Activated T-cell treated with anti-CD3 and anti-CD28 coated beads for 4 hours (primary cell): ENCODE results near the gene LRP1.
A peak's percentile ranks its signal among the peaks of the same experiment; 100 is the strongest.

ENCODE experiments used
- DNase-seq: peaks from one replicate; pipeline ENCODE4 v3.0.0-alpha.2; 2020

Gene LRP1

DNA sequence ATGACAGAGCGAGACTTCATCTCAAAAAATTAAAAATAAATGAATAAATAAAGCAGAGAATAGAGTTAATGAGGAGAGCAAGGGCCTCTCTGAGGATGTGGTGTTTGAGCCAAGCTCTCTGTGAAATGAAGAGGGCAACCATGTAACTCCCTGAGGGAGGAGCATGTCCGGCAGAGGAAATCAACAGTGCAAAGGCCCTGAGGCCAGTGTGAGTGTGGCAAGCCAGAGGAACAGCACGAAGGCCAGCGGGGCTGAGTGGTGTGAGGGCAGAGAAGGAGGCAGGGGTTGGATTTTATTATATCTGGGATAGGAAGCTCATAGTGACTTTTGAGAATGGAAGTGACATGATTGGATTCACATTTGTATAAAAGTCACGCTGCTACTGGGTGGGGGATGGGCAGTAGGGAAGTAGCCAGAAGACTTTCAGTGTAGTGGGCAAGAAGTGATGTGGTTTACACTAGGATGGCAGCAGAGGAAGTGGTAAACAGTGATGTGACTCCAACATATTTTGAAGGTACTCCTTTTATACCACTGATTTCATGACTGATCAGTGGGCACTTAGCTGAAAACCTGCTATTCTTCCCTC is 29.4 kb downstream of the LRP1 start:
- no peak for DNase-seq

DNA sequence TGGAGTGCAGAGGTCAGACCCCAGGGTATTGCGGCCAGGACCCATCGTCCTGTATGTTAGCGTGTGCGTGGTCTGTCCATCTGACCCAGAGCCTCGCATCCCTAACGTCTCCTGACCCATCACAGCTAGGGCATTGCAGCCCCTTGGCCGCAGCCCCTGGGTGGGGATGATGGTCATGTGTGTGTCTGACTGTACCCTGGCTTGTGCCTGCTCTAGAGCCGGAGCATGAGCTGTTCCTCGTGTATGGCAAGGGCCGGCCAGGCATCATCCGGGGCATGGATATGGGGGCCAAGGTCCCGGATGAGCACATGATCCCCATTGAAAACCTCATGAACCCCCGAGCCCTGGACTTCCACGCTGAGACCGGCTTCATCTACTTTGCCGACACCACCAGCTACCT is 29.9 kb downstream of the LRP1 start:
- no peak for DNase-seq

DNA sequence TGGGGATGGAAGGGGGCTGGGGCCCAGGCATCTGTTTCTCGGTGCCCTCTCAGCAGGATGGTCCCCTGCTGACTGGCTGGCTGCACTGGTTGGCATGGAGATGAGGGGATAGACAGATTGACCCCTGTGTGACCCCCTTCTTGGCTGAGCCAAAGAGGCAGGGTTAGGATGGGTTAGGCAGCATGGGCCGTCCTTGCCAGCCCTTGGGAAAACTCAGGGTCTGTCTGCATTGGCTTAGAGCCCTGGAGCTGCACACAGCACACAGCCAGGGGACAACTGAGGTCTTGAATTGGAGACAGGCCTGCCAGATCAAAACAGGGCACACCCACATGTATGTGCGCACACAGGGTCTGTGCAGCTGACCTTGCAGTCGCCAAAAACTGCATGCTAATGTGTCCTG is 30.4 kb downstream of the LRP1 start:
- DNase-seq: no peak

DNA sequence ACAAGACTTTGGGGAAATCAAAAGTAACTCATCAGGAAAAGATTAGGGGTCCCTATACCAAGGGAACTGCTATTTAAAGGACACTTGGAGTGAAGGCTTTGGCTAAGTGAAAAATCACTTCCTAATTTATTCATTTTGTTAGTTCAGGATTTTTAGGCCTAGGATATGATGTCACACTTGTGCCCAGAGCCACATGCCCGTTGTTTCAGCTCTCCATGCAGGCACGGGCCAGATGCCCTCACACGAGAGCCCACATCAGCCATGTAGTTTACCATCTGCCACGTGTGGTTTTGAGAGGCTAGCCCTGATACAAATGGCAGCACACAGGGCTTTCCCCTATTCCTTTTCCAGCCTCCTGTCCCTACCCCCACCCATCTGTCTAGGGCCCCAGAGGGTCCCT is 31.0 kb downstream of the LRP1 start:
- DNase-seq: no peak

DNA sequence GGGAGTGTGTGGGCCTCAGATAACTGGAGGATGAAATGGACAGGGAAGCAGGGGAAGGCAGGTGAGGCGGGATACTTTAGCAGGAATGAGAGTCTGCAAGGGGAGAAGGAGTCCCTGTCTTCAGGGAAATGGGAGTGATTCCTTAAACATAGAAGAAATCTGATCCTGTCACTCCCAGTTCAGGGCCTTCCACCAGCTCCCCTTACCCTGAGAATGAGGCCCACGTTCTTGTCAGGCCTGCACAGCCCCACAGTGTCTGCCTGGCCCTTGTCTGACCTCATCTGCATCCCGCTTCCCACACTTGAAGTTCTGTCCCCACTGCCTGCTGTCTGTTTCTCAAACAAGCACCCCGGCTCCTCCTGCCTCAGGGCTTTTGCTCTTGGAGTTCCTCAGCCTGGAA is 31.8 kb downstream of the LRP1 start:
- DNase-seq: no peak

DNA sequence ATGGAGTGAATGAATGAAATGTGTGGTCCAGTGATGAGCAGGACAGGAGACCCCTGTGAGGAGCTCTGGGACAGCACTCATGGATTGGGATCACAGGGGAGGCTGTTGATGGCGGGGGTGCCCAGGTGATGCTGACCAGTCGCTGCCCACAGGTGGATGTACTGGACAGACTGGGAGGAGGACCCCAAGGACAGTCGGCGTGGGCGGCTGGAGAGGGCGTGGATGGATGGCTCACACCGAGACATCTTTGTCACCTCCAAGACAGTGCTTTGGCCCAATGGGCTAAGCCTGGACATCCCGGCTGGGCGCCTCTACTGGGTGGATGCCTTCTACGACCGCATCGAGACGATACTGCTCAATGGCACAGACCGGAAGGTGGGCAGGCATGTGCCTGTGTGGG is 32.5 kb downstream of the LRP1 start:
- DNase-seq: no peak

DNA sequence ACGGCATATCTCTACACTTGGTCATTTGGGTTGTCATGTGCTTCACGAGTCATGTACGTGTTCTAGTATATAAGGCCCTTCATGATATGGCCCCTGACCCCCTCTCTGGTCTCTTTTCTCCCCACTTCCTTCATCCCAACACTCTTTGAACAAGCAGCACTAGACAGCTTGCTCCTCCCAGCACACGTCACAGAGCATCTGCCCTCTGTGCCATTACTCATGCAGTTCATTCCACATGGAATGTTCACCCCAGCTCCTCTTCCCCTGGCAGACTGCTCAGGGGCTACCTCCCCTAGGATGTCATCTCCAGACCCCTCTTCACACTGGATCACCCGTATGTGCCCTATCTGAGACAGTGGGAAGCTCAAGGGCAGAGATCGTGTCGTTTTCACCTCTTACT is 33.2 kb downstream of the LRP1 start:
- no peak for DNase-seq

DNA sequence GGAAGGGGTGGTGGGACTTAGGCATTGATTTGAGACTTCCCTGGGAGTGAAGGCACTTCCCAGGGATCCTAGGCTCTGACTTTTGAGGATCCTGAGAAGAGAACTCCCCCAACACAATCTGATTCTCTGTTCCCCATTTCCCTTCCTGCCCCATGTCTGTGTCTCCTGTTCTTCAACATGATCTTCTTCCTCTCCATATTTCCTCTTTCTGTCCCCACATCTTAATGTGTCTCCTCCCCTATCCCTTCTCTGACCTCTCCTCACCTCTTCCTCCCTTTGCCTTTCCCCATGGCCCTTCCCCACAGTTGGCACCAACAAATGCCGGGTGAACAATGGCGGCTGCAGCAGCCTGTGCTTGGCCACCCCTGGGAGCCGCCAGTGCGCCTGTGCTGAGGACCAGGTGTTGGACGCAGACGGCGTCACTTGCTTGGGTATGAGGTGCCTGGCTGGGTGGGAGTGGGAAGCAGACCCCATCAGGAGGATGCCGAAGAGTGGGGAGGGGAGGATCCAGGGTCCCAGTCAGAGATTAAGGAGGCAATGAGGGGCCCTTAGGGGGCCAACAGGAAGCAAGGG is 34.4 kb downstream of the LRP1 start:
- DNase-seq: no peak

DNA sequence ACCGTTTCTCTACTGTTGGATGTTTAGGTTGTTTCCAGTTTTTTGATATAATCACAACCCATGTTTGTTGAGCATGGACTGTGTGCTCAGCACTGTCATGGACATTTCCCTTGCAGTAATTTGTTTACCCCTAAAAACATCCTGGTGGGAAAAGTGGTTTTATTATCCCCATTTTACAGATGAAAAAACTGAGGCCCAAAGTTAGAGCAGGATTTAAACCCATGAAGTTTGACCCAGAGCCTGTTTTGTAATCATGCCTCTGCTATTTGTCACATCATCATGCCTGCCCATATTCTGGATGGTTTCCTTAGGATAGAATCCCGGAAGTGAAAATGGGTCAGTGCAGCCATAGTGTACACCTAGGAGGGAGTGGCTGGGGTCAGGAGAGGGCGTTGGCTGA is 36.2 kb downstream of the LRP1 start:
- no peak for DNase-seq

DNA sequence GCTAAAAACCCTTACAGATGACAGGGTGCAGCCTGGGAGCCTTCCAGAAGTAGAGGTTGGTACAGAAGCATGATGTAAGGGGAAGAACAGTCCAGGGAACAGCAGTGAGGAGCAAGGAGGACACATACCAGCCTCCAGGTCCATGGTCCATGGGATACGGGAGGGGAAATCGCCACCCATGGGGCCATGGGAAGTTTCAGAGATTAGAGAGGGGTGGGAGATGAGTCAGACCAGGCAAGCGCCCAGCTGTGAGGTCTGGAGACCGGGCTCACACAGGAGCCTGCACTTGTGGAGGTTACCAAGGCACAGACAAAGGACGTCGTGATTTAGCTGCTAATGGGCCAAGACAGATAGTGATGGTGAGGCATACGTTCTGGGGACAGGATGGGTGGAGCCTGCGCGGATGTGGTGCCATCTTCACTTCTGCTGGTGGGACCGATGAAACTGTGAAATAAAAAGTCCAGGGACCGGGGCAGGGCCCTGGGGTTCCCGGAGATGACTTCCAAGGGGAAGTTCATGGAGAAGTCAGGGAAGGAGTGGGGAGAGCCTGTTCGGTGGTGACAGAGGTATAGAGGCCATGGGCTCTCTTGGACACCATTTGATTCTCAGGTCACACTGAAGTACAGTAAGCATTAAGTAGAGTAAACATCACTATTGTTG is 36.8 kb downstream of the LRP1 start:
- DNase-seq: no peak

DNA sequence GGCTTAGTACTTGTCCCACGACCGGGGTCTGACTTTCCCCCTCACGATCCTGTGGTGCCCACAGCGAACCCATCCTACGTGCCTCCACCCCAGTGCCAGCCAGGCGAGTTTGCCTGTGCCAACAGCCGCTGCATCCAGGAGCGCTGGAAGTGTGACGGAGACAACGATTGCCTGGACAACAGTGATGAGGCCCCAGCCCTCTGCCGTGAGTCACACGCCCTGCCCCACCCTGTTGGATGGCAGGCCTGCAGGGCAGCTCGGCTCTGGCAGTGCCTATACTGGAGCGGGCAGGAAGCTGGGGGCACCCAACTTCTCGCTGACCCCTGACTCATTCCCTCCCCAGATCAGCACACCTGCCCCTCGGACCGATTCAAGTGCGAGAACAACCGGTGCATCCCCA is 37.5 kb downstream of the LRP1 start:
- no peak for DNase-seq

DNA sequence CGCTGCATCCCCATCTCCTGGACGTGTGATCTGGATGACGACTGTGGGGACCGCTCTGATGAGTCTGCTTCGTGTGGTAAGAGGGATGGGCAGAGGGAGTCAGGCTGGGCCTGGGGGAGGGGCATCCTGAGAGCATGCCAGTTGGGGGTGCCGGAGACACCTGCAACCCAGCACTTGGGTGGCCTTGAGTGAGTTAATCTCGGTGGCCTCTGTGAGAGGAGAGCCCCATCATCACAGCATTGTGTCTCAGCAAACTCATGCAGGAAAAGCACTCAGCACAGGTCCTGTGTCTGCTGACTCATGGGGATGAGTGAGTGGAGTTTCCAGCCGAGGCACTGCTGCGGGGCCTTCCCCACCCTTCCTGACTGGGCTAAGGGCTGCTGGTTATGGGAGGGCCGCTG is 38.7 kb downstream of the LRP1 start:
- no peak for DNase-seq

DNA sequence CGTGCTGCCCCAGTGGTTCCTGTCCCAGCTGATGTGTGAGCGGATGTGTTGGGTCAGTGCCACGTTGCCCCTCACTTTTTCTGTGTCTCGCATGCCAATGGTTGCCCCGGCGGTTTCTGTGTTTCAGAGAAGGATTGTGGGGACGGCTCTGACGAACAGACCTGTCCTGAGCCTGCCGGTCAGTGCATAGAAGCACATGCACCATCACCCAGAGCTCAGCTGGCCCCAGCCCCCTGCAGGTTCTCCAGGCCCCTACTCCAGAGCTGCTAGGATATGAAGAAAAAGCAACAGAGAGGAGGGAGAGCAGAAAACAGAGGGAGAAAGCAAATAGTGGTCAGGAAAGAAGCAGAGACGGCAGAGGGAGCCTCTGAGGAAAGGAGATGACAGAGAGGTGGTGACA is 39.8 kb downstream of the LRP1 start:
- no peak for DNase-seq

DNA sequence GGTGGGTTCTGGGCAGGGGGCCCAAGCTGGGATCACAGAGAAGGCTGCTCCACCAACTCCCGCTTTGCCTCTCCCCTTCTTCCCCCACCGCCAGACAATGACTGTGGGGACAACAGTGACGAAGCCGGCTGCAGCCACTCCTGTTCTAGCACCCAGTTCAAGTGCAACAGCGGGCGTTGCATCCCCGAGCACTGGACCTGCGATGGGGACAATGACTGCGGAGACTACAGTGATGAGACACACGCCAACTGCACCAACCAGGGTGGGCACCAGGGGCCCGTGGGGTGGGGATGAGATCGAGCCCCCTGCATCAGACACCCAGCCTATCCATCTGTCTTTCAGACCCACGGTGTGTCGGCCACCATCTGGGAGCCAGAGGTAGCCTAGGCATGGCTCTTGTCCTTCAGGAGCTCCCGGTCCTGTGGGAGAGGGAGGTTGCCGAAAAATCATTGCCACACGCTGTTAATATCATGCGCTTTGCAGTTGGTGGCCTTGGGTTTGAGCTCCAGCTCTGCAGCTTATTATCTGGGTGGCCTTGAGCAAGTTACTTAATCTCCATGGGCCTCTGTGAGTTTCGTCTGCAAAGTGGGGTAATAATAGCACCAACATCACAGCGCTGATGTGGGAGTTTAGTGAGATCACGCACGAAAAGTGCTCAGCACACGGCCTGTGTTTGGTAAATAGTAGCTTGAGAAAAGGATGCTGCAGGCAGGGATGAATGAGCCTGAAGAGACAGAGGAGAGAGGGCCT is 40.9 kb downstream of the LRP1 start:
- DNase-seq: no peak

DNA sequence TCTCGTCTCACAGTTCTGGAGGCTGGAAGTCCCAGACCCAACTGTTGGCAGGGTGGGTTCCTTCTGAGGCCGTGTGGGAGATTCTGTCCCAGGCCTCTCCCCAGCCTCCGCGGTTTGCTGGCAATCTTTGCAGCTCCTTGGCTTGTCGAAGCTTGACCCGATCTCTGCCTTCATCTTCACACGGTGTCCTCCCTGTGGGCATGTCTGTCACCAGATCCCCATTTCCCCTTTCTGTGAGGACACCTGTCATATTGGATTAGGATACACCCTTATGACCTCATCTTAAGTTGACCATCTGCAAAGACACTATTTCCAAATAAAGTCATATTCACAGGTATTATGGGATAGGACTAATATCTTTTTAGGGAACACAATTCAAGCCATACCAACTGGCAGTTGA is 41.7 kb downstream of the LRP1 start:
- no peak for DNase-seq

DNA sequence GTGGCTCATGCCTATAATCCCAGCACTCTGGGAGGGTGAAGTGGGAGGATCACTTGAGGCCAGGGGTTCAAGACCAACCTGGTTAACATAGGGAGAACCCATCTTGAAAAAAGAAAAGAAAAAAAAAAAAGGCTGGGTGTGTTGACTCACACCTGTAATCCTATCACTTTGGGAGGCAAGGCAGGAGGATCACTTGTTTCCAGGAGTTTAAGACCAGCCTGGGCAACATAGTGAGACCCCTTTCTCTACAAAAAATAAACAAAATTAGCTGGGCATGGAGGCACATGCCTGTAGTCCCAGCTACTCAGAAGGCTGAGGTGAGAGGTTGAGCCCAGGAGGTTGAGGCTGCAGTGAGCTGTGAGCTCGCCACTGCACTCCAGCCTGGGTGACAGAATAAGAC is 42.1 kb downstream of the LRP1 start:
- no peak for DNase-seq

DNA sequence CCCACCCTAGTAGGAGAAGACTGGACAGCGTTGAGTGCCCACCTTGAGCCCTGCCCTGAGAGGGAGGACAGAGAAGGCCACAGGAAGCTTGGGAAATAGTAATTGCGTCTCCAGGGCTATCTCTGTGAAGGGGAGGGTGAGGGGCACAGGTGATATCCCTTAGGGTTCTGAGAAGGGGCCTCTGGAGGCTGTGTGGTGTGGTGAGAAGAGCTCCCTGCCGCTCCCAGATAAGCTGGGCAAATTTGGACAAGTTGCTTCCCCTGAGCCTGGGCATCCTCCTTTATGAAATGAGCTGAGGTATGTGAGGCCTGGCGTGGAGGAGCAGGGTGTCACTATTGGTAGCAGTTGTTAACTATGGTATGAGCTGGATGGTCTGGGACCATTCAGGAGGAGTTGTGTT is 42.6 kb downstream of the LRP1 start:
- DNase-seq: no peak

DNA sequence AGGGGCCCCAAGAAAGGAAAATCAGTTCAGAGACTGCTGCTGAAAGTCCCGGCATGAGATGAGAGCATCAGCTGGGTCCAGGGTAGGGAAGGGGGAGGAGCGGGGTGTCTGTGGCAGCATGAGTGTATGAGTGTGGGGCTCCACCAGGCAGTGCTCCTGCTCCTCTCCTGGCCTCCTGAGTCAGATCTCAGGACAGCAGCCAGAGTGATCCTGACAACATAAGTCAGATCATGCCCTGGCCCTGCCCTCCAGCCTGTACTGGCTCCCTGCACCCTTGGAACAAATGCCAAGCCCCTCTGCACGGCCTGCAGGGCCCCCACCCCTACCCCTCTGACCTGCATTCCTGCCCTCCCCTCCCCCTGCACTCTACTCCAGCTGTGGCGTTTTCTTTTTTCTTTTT is 43.4 kb downstream of the LRP1 start:
- DNase-seq: no peak

DNA sequence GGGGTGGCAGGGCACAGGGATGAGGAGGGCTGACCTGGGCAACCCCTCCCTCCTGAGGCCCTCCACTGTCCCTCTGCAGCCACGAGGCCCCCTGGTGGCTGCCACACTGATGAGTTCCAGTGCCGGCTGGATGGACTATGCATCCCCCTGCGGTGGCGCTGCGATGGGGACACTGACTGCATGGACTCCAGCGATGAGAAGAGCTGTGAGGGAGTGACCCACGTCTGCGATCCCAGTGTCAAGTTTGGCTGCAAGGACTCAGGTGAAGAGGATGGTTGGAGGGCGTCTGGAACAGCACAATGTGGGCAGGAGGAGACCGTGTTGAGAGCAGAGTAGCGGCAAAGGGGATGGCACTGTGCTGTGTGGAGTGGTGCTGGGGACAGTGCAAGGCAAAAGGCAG is 44.8 kb downstream of the LRP1 start:
- DNase-seq: no peak

DNA sequence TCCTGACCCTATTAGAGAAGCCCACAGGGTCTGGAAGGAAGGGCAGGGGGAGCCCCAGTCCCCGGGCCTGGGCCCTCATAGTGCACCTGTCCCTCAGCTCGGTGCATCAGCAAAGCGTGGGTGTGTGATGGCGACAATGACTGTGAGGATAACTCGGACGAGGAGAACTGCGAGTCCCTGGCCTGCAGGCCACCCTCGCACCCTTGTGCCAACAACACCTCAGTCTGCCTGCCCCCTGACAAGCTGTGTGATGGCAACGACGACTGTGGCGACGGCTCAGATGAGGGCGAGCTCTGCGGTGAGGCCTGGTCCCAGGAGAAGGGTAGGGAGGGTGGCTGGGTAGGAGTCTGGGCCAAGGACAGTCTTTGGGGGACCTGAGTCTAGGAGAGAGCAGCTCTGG is 45.4 kb downstream of the LRP1 start:
- DNase-seq: no peak

DNA sequence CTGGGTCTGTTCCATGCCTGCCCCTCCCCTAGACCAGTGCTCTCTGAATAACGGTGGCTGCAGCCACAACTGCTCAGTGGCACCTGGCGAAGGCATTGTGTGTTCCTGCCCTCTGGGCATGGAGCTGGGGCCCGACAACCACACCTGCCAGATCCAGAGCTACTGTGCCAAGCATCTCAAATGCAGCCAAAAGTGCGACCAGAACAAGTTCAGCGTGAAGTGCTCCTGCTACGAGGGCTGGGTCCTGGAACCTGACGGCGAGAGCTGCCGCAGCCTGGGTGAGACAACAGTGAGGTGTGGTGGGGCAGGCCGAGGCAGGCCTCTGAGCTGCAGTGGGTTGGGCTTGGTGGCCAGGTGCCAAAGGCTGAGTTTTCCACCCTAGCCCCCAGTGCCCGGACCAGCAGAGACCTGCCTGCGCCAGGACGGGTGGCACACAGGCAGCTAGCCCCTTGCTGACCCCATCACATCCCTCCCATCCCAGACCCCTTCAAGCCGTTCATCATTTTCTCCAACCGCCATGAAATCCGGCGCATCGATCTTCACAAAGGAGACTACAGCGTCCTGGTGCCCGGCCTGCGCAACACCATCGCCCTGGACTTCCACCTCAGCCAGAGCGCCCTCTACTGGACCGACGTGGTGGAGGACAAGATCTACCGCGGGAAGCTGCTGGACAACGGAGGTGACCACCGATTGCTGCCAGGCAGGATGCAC is 47.3 kb downstream of the LRP1 start:
- peak; percentile 7 for DNase-seq

DNA sequence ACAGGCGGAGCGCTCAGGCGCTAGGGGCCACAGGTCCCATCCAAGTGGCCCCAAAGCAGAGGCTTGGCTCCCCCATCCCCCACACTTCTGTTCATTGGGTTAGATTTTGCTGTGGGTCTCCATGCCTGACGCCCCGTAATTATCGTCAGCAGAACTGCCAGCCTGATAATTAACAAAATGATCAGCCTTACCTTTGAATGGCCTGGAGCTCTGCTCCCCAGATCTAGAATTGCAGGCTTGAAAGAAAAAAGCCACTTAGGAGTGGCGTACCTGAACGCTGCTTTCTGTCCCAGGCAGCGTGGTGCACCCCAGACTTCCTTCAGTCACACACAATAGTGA is 47.8 kb downstream of the LRP1 start:
- no peak for DNase-seq

DNA sequence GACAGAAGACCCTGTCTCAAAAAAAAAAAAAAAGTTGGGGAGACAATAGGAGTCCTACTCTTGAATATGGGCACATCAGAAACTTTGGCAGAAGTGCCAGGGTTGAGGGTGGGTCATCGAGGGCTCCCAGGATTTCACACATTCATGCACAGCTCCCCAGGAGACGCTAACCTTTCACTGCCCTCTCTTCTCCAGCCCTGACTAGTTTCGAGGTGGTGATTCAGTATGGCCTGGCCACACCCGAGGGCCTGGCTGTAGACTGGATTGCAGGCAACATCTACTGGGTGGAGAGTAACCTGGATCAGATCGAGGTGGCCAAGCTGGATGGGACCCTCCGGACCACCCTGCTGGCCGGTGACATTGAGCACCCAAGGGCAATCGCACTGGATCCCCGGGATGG is 48.6 kb downstream of the LRP1 start:
- no peak for DNase-seq

DNA sequence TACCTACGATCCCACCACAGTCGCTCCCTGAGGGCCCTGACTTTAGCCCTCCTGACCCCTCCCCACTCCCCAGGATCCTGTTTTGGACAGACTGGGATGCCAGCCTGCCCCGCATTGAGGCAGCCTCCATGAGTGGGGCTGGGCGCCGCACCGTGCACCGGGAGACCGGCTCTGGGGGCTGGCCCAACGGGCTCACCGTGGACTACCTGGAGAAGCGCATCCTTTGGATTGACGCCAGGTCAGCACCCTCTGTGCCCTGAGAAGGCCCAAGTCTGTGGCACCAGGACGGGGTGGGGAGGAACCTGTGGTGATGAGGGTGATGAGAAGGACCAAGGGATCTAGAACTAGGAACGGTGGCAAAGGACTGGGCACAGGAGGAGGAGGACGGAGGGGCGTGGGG is 49.1 kb downstream of the LRP1 start:
- no peak for DNase-seq
